Measurements from ENCODE around the gene IFNA13. TPM values are rescaled to one million over a fixed set of nuclear protein-coding genes. Genes with fewer than 3 reads are reported as not detected.
A peak's percentile ranks its signal among the peaks of the same experiment; 100 is the strongest.

Gene IFNA13
- total and polyA plus RNA-seq, 2 experiments from 2014 or later: not detected

- ATAC-seq: peak; percentile 98
- no peaks in the 10 kb centered on the region for H3K36me3 Mint-ChIP-seq (ENCODE audit: low read depth)
These were observed 34.8 kb upstream of the IFNA13 start for GRCh38 chr9:21402386-21403251.

More at GRCh38 chr9:21402386-21403251, 34.8 kb upstream of the IFNA13 start:
- no peaks in the 10 kb centered on the region for H3K9me3 Mint-ChIP-seq
- Histone ChIP-seq H3K27me3 (ENCODE audit: insufficient read depth) (peaks cover 36% of the 10 kb centered on the region), H3K4me1 (ENCODE audit: insufficient read depth) (peaks cover 4% of the 10 kb centered on the region; the same call in 1 of the 2 replicates), H3K27ac (ENCODE audit: low read depth) (no peak overlapping the region), H2AFZ (peak overlapping the region; percentile 99), H3K9me2 (ENCODE audit: insufficient read depth) (no peaks in the 10 kb centered on the region; the same call in 1 of the 2 replicates), H3K4me3 (peak overlapping the region; percentile 89), H4K20me1 (replicated peaks; ENCODE audit: insufficient read depth) (no peaks in the 10 kb centered on the region), H3K36me3 (ENCODE audit: insufficient read depth) (no peaks in the 10 kb centered on the region), H3F3A (replicated peaks; ENCODE audit: low read depth) (no peaks in the 10 kb centered on the region; the same call in 1 of the 2 replicates), H3K79me2 (replicated peaks; ENCODE audit: insufficient read depth) (no peaks in the 10 kb centered on the region), H3K4me2 (peak overlapping the region; percentile 95)
- DNase-seq (ENCODE audit: low spot score): peak; percentile 84
- no peak overlapping the region for H3K27ac Mint-ChIP-seq
- peaks cover 16% of the 10 kb centered on the region for H3K4me1 Mint-ChIP-seq
- H3K4me3 Mint-ChIP-seq: peak overlapping the region; percentile 88
- H3K27me3 Mint-ChIP-seq (ENCODE audit: insufficient read depth, low read depth, poor library complexity): peaks cover 19% of the 10 kb centered on the region
- no peak for TF ChIP-seq NANOG (IDR thresholded peaks at IDR 0.05; ENCODE audit: borderline replicate concordance)
- TF ChIP-seq, protein P1, sequence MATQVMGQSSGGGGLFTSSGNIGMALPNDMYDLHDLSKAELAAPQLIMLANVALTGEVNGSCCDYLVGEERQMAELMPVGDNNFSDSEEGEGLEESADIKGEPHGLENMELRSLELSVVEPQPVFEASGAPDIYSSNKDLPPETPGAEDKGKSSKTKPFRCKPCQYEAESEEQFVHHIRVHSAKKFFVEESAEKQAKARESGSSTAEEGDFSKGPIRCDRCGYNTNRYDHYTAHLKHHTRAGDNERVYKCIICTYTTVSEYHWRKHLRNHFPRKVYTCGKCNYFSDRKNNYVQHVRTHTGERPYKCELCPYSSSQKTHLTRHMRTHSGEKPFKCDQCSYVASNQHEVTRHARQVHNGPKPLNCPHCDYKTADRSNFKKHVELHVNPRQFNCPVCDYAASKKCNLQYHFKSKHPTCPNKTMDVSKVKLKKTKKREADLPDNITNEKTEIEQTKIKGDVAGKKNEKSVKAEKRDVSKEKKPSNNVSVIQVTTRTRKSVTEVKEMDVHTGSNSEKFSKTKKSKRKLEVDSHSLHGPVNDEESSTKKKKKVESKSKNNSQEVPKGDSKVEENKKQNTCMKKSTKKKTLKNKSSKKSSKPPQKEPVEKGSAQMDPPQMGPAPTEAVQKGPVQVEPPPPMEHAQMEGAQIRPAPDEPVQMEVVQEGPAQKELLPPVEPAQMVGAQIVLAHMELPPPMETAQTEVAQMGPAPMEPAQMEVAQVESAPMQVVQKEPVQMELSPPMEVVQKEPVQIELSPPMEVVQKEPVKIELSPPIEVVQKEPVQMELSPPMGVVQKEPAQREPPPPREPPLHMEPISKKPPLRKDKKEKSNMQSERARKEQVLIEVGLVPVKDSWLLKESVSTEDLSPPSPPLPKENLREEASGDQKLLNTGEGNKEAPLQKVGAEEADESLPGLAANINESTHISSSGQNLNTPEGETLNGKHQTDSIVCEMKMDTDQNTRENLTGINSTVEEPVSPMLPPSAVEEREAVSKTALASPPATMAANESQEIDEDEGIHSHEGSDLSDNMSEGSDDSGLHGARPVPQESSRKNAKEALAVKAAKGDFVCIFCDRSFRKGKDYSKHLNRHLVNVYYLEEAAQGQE (IDR thresholded peaks at IDR 0.05; ENCODE audit: unreplicated experiment): no peak
- TF ChIP-seq, protein P2, sequence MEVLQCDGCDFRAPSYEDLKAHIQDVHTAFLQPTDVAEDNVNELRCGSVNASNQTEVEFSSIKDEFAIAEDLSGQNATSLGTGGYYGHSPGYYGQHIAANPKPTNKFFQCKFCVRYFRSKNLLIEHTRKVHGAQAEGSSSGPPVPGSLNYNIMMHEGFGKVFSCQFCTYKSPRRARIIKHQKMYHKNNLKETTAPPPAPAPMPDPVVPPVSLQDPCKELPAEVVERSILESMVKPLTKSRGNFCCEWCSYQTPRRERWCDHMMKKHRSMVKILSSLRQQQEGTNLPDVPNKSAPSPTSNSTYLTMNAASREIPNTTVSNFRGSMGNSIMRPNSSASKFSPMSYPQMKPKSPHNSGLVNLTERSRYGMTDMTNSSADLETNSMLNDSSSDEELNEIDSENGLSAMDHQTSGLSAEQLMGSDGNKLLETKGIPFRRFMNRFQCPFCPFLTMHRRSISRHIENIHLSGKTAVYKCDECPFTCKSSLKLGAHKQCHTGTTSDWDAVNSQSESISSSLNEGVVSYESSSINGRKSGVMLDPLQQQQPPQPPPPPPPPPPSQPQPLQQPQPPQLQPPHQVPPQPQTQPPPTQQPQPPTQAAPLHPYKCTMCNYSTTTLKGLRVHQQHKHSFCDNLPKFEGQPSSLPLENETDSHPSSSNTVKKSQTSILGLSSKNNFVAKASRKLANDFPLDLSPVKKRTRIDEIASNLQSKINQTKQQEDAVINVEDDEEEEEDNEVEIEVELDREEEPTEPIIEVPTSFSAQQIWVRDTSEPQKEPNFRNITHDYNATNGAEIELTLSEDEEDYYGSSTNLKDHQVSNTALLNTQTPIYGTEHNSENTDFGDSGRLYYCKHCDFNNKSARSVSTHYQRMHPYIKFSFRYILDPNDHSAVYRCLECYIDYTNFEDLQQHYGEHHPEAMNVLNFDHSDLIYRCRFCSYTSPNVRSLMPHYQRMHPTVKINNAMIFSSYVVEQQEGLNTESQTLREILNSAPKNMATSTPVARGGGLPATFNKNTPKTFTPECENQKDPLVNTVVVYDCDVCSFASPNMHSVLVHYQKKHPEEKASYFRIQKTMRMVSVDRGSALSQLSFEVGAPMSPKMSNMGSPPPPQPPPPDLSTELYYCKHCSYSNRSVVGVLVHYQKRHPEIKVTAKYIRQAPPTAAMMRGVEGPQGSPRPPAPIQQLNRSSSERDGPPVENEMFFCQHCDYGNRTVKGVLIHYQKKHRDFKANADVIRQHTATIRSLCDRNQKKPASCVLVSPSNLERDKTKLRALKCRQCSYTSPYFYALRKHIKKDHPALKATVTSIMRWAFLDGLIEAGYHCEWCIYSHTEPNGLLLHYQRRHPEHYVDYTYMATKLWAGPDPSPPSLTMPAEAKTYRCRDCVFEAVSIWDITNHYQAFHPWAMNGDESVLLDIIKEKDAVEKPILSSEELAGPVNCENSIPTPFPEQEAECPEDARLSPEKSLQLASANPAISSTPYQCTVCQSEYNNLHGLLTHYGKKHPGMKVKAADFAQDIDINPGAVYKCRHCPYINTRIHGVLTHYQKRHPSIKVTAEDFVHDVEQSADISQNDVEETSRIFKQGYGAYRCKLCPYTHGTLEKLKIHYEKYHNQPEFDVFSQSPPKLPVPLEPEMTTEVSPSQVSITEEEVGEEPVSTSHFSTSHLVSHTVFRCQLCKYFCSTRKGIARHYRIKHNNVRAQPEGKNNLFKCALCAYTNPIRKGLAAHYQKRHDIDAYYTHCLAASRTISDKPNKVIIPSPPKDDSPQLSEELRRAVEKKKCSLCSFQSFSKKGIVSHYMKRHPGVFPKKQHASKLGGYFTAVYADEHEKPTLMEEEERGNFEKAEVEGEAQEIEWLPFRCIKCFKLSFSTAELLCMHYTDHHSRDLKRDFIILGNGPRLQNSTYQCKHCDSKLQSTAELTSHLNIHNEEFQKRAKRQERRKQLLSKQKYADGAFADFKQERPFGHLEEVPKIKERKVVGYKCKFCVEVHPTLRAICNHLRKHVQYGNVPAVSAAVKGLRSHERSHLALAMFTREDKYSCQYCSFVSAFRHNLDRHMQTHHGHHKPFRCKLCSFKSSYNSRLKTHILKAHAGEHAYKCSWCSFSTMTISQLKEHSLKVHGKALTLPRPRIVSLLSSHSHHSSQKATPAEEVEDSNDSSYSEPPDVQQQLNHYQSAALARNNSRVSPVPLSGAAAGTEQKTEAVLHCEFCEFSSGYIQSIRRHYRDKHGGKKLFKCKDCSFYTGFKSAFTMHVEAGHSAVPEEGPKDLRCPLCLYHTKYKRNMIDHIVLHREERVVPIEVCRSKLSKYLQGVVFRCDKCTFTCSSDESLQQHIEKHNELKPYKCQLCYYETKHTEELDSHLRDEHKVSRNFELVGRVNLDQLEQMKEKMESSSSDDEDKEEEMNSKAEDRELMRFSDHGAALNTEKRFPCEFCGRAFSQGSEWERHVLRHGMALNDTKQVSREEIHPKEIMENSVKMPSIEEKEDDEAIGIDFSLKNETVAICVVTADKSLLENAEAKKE (CRISPR knock-in tag; IDR thresholded peaks at IDR 0.05): peak; percentile 49
- TF ChIP-seq STAT1 (IDR thresholded peaks at IDR 0.05; ENCODE audit: unreplicated experiment): no peak
- 0 out of 2 replicates have a peak, but pooled peaks have one; percentile 58 for TF ChIP-seq ZNF114 (CRISPR knock-in tag; IDR thresholded peaks at IDR 0.05)
- TF ChIP-seq EZH2 (IDR thresholded peaks at IDR 0.05; ENCODE audit: low read depth, unreplicated experiment): peak; percentile 41
- TF ChIP-seq POLR2AphosphoS5 (IDR thresholded peaks at IDR 0.05; ENCODE audit: low read depth): no peak
- TF ChIP-seq CREB1 (CRISPR knock-in tag; IDR thresholded peaks at IDR 0.05; ENCODE audit: low read depth): no peak
- no peak for TF ChIP-seq ETS1 (IDR thresholded peaks at IDR 0.05)
- TF ChIP-seq ZNF331 (CRISPR knock-in tag; IDR thresholded peaks at IDR 0.05; ENCODE audit: low read depth): no peak
- TF ChIP-seq, protein P3, sequence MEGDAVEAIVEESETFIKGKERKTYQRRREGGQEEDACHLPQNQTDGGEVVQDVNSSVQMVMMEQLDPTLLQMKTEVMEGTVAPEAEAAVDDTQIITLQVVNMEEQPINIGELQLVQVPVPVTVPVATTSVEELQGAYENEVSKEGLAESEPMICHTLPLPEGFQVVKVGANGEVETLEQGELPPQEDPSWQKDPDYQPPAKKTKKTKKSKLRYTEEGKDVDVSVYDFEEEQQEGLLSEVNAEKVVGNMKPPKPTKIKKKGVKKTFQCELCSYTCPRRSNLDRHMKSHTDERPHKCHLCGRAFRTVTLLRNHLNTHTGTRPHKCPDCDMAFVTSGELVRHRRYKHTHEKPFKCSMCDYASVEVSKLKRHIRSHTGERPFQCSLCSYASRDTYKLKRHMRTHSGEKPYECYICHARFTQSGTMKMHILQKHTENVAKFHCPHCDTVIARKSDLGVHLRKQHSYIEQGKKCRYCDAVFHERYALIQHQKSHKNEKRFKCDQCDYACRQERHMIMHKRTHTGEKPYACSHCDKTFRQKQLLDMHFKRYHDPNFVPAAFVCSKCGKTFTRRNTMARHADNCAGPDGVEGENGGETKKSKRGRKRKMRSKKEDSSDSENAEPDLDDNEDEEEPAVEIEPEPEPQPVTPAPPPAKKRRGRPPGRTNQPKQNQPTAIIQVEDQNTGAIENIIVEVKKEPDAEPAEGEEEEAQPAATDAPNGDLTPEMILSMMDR (conservative IDR thresholded peaks at IDR 0.05; ENCODE audit: low read depth in 2 of 2): peak; percentile 24 to 30
- no peak for TF ChIP-seq JUNB (IDR thresholded peaks at IDR 0.05; ENCODE audit: unreplicated experiment)
- TF ChIP-seq EZH2phosphoT487 (IDR thresholded peaks at IDR 0.05; ENCODE audit: unreplicated experiment): no peak
